Activated T-cell treated with anti-CD3 and anti-CD28 coated beads for 4 hours (primary cell): ENCODE data around the gene SNCA.

ENCODE experiments used
- DNase-seq: peaks from one replicate; pipeline ENCODE4 v3.0.0-alpha.2; 2020

The SNCA gene

DNA sequence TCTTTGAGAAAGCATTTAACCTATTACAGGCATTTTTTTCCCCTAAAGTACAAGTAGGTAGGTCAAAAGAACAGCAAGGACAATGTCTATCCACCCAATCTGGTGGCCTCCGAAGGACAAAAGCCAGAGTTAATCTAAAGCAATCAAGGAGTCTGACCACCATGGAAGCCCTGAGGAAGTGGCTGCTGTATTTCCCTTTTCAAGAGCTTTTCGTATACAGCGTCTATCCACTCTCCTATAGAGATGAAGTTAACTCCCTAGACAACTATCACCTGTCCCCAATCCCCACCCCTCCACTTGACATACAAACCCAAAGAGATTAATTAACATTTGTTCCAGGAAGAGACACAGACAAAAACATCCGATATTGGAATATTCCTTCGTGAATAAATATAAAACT, 85.5 kb downstream of the SNCA start:
- no peak for DNase-seq

DNA sequence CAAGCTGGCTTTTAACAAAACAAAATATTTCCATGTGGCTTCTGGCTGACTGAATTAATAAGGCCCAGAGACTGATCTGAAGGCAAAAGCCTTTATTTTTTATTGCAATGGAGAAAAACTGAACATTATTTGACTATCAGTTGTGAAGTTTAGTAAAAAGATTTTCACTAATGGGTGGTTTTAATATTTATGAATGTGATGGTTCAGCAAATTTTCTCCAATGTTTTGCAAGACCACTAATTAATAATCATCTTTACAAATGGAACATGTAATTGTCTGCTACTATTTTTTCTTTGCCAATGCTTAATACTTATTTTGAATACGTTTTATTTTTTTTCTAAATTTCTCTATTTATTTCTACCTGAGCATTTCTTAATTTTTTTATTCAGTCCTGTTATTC, 90.6 kb downstream of the SNCA start:
- no peak for DNase-seq

DNA sequence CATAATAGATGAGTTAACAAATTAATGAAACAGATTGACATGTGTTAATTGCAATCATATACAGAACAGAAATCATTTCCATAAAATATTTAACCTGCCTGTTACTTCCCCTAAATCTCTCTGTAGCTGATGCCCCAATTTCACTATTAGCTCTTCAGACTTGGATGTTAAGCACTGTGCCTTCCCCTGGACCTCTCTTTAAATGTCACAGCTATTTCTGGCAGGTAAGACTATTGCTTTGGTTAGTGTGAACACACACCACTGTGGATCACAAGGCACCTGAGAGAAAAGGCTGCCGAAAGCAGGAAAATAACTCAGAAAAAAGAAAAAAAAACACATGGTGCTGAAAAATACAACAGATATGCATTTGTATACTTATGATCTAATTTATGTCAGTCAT, 91.3 kb downstream of the SNCA start:
- DNase-seq, result no peak

DNA sequence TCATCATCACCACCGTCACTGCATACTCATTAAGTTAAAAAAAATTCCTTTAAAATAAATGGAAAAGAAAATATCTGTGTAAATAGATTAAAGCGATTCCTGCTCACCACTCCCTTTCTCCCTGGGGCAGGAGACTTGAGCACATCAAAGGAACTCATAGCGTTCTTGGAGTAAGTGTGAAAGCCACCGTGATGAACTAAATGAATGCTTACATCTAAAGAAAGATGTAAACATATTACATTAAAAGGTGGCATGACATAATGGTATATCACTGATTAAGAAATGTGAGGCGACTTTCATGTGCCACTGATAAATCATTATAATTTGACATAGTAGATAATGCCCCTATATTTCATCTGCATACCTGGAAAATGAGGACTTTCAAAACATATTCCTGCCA, 92.0 kb downstream of the SNCA start:
- no peak for DNase-seq

DNA sequence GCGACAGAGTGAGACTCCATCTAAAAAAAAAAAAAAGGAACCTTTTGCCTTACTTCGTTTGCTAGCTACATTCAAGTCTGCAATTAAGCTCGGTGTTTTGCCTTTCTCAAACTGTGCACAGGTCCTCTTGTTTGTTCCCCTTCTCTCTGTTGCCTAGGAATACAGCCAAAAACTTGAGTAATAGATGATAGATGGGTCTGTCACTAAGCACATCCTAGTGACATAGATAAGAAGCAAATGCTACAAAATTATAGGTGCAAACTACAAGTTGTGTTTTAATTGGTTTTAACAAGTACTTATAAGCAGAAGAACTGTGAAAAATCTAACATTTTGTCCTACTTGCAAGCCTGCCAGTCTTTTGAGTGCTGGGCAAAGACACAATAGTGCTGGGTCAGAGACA, 95.2 kb downstream of the SNCA start:
- no peak for DNase-seq

DNA sequence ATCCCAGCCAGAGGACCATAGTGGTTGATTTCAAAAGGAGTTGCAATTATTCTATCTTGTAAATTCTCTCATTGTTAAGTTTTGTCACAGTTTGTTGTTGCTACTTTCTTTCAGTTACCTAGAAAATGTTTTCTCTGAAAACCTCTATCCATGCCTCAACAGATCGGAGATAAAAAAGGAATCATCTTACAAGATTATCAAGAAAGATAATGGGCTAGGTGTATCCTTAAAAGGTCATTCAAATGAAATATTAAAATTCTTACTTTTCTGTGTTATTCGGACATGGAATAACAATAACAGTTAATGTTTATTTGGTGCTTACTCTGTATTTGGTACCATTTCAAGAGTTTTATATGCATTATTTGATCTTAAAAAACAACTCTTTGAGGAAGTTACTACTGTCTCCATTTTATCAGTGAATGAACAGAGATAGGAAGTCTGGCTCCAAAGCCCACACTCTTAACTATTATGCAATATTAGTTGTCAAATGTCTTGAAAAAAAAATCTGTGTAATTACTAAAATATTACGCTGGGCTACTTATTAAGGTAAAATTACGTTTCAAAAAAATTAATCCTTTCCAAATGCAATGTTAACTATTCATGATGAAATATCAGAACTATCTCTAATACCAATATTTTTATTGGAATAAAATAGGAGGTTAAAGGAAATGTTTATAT, 97.5 kb downstream of the SNCA start:
- DNase-seq, result no peak

DNA sequence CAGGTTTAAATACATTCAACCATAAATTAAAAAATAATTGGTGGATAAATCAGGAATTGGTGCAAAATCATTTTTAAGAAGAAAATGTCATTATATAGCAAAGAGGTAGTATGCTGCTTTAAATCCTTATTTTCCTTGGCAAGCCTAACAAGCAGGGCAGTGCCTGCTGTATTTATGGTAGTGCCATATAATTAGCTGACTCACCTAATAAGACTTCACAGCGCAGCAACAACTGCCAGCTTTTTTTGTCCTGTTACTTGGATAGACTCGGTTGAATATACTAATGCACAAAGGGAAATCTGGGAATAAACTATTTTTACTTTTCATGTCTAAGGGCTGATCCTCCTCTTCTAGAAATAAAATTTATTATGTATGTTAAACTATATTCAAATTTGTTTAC, 99.1 kb downstream of the SNCA start:
- DNase-seq, result no peak

DNA sequence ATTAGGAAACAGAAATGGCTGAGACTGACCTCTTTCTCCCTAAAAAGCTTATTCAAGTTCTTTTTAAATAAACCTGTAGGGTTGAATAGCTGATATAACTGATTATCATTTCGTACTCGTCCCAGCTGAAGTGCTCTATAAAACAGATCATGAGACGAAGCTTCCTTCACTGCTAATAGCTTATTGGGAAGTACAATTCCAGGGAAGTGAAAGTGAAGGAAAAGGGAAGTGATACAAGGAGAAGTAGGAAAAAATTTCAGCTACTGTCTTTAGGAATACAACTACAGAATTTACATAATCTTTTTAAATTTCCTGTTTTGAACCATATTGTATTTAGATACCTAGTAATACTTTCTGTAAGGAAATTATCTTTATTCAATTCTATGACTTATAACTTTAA, 103.0 kb downstream of the SNCA start:
- no peak for DNase-seq

DNA sequence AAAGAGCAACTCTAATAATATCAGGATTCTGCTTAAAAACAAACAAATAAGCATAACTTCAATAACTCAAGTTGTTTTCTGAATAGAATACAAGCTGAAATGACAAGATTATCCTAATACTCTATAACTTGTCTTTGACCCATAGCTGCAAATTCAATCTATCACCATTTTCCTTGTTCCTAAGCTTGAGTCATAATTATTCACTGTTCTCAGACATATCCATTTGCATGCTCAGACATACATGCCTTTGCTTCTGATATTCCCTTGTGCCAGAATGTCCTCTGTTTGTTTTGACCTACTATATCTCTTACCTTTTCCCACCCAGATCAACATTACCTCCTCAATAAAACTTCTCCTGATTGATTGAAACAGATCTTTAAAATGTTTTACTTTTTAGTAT, 109.7 kb downstream of the SNCA start:
- DNase-seq, result no peak

DNA sequence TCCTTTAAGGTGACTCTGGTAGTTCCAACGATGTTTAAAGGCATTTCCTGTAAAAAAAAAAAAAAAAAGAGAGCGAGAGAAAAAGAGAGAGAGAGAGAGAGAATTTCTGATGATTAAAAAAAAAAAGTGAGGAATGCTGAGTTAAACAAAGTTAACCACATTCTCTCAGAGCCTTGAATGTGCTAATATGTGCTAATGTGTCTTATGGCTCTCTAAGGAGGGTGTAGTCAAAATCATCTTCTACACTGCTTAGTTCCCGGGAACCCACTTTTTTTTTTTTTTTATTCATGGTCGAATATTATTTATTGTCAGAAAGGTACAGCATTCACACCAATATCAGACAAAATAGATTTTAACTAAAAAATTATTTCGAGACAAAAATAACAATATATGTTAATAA, 111.7 kb downstream of the SNCA start:
- DNase-seq, result no peak

DNA sequence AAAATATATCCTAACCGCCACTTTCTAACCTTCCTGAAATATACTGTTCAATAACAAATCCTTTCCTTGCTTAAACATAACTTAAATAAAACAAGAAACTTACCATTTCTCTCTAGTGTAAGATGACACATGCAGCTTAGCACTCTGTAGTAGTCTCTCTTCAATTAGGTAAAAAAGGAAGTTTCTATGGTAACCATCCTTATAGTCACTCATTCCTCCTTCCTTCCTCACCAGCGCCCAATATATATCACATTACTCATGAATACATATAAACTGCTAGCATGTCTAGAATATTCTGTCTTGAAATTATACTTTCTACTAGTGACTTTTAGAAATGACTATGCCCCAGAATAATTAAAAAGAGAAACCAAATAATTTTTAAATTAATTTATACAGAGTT, 112.2 kb downstream of the SNCA start:
- DNase-seq, result no peak

DNA sequence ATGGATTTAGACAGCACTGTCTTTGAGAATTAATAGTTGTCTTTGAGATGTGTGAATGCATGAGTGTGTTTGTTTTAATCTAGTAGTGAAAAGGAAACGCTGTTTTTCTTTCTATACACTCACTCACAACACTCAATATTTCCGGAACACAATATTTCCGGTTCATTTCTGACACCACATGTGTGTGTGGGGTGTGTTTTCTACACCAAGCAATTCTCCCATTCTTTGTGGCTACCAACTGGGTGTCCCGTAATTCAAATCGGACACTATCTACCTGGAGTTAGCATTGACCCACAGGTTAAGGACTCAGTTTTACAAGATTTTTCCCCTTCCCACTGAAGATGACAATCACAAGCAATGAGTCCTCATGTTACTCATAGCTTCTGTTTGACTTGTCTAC, 113.9 kb downstream of the SNCA start:
- no peak for DNase-seq

DNA sequence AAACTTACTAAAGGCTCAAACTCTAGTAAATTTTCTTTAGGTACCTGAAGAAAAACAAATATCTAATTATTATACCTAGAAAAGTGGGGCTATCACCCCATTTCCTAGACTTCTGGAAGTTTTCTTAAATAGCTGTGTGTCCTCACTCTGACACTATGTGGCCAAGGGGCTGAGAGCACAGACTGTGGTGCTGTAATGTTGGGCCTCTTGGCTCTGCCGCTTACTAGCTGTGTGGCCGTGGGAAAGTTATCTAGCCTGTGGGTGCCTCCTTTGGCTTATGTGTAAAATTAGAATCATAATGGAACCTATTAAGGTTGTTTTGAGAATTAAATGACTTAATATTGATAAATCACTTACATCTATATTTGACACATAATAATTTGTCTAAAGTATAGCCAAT, 114.4 kb downstream of the SNCA start:
- no peak for DNase-seq

DNA sequence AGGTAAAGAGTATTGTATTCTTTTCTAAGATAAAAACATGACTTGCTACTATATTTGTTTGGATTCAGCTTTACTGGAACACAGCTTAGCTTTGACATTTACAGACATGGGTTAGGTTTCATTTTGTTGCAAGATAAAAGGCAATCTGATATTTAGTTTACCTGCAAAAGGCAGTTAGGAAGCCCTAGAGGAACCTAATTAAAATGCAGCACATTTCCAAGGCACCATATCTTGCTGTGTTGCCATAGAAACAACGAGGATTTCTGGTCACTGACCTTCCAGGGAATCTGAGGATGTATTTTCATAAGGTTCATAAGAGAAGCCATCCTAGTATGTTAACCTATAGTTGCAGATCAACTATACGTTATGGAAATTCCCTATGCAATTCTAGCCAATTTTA, 116.0 kb downstream of the SNCA start:
- DNase-seq, result no peak

DNA sequence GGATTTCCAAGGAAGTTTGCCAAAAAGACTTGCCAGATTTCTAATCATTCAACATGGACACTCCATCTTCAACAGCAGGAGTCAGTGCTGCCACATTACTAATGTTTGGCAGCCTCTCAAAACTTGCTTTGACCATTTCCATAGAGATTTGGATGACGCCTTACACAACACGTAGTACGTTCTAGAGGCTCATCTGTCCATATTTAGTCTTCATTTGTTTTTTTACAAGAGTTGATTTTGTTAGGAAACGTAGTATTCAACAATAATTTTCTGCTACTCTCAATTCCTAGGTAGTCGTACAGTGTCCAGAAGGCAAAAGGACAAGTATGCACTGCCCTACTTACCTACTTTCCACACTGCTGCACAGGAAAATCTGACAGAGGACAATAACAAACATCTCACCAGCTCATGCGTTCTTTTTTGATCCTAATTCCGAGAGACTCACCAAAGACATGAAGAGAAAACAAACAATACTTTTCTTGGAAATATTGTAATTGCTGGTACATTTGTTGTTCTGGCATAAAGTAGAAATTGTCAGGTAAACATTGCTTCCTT, 117.3 kb downstream of the SNCA start:
- DNase-seq, result no peak

DNA sequence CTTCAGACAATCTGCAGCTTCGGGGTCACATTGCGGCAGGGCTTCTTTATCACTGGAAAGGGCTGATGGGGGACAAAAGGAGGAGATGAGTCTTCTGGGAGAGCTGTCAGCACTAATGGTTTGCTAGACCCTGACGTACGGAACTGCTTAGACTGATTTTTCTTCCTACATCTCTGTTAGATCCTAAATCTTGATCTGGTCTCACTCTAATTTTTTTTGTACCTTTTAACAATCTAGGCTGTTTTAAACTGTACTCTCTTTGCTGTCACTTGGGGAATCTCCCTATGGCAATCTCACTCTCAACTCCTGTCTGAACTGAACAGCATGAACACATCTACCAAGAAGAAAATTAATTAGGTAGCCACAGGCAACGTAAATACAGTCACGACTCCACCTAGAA, 120.1 kb downstream of the SNCA start:
- DNase-seq, result no peak

DNA sequence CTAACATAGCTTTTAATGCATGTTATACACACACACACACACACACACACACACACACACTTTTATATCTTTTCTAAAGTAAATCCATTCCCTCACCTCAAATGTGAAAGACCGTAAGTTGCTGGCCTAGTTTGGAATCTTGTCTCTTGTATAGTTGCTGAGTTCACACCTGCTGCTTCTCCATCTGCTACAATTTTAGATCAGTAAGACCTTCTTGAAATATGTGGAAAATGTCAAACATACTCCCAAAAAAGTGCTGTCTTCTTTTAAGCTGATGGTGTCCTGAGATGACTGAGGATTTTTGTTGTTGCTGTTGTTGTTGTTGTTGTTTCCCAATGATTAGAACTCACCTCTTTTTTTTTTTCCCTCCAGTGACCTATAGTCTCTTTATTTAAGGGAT, 121.3 kb downstream of the SNCA start:
- no peak for DNase-seq

DNA sequence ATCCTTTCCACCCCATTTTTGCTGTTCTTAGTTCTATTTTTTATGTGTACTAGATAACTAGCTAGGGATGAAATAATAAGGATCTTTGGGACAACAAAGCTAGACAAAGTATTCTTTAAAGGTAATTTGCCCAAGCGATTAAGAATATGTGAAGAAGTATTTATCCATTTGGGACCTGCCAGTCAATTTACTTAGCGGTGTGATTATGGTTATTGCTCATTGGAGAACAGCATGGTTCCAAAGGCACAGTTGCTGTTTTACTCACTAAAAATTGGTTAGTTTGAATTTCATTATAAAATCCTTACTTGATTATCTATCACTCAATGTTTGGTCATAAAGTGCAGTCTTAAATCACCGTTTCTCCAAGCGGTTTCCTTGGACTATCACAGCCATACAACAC, 124.1 kb downstream of the SNCA start:
- DNase-seq, result no peak

DNA sequence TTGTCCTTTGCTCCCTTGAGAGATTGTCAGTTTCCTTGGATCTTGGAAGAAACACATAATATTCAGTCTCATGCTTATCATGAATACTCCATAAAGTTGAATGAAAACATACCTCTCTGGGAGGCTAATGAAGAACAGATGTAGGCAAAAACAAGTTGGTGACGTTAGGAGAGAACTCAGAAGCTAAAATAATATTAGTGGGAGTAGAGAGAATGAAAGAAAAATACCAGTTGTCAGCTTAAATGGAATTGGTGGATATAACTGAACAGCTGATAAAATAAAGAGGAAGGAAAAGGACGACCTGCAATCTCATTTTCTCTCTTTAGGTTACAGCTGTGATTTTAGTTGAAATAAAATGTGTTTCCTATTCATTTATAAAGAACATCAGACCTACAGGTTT, 124.8 kb downstream of the SNCA start:
- DNase-seq, result no peak

DNA sequence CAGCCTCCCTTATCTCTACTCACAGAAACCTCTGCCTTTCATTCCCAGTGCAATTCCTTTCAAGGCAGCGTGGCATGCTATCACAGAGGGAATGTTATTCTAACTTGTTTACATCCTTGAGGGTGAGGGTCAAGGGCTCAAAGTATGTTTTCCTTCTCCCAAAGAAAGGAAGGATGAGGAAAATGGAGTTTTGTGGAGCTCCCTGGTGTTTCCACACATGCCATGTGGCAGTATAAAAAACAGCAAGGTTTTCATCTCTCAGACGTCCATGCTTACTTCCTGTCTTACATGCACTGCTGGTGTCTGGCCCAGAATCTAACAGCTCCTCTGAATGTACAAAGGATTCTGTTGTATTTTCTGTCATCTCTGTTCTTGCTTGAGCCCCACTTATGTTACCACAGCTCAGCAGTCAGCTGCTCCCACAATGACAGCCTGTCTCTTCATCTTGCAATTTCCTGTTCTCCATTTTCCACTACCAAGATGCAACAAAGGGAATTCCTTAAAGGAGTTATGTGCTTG, 128.0 kb downstream of the SNCA start:
- no peak for DNase-seq

DNA sequence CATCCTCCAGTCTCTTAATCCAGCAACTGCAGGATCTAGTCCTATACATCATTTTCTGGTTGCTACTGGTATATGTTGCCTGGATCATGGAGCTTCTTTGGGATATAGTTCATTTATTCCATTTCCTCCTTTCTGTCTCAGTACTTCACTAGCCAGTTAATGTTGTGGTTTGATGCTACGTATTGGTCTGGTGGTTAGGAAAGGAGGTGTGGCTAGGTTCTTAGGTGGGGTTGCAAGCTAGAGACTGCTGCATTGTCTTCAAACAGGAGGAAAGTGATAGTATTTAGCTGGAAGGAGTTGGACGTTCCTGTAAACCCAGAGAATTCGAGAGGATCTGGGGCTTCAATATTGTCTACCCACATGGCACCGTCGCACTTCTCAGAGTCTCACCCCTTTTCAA, 129.5 kb downstream of the SNCA start:
- no peak for DNase-seq

DNA sequence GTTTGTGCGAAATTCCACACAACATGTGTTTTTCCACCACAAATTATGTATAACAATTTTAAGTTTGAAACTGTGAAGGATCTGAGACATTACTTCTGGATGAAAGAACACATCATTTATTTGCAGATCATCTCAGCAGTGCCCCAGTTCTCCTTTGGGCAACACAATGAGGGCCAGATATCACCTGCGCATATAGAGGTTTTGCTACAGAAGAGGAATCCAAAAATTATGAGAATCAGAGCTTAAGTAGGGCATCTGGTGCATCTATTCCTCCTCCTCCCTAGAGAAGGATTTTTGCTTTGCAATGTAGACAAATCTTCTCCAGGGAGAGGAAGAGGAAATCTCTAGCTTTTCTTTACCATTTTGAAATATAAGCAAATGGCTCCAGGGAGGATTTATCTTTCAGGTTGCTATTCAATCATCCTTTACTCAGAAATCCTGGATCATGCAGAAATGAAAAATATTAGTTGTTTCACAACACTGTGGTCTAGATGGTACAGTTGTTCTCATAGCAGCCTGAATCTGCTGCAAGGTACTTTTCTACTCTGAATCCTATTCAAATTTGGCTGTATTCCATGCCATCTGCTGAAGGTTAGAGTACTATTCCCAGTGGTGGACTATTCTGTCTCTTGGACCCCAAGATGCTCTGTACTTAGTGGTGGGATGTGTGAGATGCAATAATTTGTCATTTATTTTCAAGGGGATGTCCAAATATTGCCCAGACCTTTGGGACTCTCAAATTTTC, 132.1 kb downstream of the SNCA start:
- DNase-seq, result no peak

DNA sequence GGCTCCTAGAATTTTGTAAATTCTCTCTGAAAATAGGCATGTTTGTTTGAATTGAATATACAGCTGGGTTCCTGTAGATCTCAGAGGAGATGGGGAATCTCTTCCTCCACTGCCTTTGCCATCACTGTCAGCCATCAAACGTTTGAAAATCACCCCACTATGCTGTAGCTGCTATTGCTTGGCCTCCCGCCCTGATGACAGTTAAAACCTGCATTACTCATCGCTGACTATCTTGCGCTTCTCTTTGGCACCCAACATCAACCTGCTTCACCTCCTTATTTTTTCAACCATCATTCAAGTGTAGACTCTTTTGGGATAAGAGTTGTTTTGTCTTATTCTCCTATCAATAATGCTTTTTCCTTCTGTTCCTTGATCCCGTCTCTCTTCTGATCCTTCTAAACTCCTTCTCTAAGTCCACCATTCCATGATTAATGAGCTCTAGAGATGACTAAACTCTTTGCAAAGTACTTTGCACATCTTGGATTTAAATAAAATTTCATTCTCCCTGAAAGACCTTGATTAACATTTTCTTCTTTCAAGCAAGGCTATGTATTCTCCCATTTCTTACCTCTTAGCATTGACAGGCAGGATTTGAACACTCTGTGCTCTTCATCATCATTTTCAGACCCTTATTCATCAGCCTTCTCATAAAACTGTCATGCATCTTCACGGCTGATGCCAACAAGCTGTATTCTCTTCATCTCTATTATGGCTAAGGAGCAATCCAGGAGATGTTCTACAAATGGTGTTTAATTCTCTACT, 133.0 kb downstream of the SNCA start:
- no peak for DNase-seq
